Measurements from ENCODE around the gene TMEM143.

GRCh38 chr19:48303866-48304265 is 59.9 kb downstream of the TMEM143 start:
- no peak for TF ChIP-seq POLR2AphosphoS5 (IDR thresholded peaks at IDR 0.05)
- no peak for TF ChIP-seq CTCF (IDR thresholded peaks at IDR 0.05 in 8 of 11, conservative IDR thresholded peaks at IDR 0.05 in 3 of 11)
